Measurements from ENCODE around the gene MBTPS1.

DNA sequence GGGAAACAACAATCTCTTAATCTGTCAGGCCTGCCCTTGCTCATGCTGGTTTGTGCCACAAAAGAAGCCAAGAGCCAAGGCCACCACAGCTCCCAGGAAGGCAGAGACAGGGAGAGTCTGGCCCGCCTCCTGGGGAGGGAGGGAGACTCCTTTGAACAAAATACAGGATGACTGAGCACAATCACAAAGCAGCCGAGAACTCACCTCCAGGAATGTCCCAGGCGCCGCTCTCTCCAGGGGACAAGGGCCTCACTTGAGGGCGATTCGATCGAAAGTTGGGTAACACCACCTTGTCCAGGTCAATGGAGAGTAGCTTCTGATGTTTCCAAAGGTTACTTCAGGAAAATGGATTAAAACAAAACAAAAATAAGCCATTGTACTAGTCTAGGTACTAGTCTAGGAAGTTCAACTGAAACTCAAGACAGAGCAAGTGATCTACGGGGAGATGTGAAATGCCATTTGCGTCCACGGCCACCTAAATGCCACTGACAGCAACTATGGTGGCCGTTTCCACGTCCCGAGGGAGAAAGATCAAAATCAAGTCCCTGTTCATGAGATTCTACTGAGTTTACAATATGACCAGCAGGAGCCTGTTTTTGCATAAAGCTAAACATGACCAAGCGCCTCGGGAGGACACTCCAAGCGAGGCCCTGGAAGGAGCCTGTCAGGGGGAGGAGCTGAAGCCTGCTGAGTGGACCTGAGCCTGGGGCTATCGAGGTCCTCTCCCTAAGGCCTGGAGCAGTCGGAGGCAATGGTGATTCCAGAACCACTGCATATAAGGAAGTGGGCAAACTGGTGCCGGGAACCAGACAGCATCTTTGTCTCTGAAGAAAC is 60.7 kb downstream of the MBTPS1 start:
- TF ChIP-seq, protein P1, sequence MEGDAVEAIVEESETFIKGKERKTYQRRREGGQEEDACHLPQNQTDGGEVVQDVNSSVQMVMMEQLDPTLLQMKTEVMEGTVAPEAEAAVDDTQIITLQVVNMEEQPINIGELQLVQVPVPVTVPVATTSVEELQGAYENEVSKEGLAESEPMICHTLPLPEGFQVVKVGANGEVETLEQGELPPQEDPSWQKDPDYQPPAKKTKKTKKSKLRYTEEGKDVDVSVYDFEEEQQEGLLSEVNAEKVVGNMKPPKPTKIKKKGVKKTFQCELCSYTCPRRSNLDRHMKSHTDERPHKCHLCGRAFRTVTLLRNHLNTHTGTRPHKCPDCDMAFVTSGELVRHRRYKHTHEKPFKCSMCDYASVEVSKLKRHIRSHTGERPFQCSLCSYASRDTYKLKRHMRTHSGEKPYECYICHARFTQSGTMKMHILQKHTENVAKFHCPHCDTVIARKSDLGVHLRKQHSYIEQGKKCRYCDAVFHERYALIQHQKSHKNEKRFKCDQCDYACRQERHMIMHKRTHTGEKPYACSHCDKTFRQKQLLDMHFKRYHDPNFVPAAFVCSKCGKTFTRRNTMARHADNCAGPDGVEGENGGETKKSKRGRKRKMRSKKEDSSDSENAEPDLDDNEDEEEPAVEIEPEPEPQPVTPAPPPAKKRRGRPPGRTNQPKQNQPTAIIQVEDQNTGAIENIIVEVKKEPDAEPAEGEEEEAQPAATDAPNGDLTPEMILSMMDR (IDR thresholded peaks at IDR 0.05), result no peak
- TF ChIP-seq, protein P2, sequence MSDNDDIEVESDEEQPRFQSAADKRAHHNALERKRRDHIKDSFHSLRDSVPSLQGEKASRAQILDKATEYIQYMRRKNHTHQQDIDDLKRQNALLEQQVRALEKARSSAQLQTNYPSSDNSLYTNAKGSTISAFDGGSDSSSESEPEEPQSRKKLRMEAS (IDR thresholded peaks at IDR 0.05), result no peak
- no peak for TF ChIP-seq POLR2A (IDR thresholded peaks at IDR 0.05; ENCODE audit: low read length)
- TF ChIP-seq FOXS1 (CRISPR knock-in tag; IDR thresholded peaks at IDR 0.05), result no peak
